ENCODE results near the gene IFITM10. TPM values are rescaled to one million over a fixed set of nuclear protein-coding genes. Genes with fewer than 3 reads are reported as not detected.

Gene IFITM10
- total RNA-seq, 1 experiment from 2014 or later = 0.59 TPM

- H3K27me3 ChIP-seq (ENCODE audit: insufficient read depth, low read length) = no peaks in the 10 kb centered on the region
- no peak overlapping the region for H4K91ac ChIP-seq (ENCODE audit: insufficient read length, low read depth, low read length)
- WGBS (ENCODE audit: extremely low coverage, insufficient read length, low lambda C conversion rate) = no CpG with 5 or more reads among the region's 11 CpGs
Observed at GRCh38 chr11:1776331-1776851, 26.0 kb upstream of the IFITM10 start.

More at GRCh38 chr11:1776331-1776851, 26.0 kb upstream of the IFITM10 start:
- no peaks in the 10 kb centered on the region for H3K79me2 ChIP-seq (ENCODE audit: insufficient read depth, low read length)
- no peak overlapping the region for H2AFZ ChIP-seq (ENCODE audit: low read length)
- H3K18ac ChIP-seq (ENCODE audit: insufficient read length, low read depth, low read length) = no peak overlapping the region
- Mint-ChIP-seq H3K9me3 (peaks cover 4 to 9% of the 10 kb centered on the region in 2 experiments; a peak in 3 of 5 replicates), H3K4me3 (no peak overlapping the region), H3K27me3 (ENCODE audit: low read depth) (peaks cover 32% of the 10 kb centered on the region), H3K36me3 (ENCODE audit: insufficient read depth in 1 of 3, low read depth in 3 of 3) (no peaks in the 10 kb centered on the region; a peak in 1 of 7 replicates), H3K4me1 (peaks cover 18 to 31% of the 10 kb centered on the region in 2 experiments), H3K27ac (no peak overlapping the region)
- no peak for DNase-seq
- no peaks in the 10 kb centered on the region for H4K20me1 ChIP-seq (ENCODE audit: control insufficient read depth, insufficient read depth, insufficient read length)
- H2AK5ac ChIP-seq (ENCODE audit: insufficient read length, low read length) = no peak overlapping the region
- H4K8ac ChIP-seq (replicated peaks; ENCODE audit: insufficient read length, low read depth, low read length) = no peak overlapping the region
- no peak overlapping the region for H3K4me2 ChIP-seq (ENCODE audit: insufficient read depth, insufficient read length, low read length)
- H2BK5ac ChIP-seq (ENCODE audit: insufficient read length, low read length) = no peak overlapping the region
- no peaks in the 10 kb centered on the region for H3K9me3 ChIP-seq (ENCODE audit: control insufficient read depth, low read depth, low read length)
- no peak overlapping the region for H2BK15ac ChIP-seq (ENCODE audit: low read depth, low read length)
- H3K9ac ChIP-seq (ENCODE audit: extremely low read depth, insufficient read length, low read length) = no peak overlapping the region
- no peak overlapping the region for H3K27ac ChIP-seq (ENCODE audit: insufficient read length, low read depth, low read length)
- H3K4me1 ChIP-seq (ENCODE audit: insufficient read depth, low read length) = peaks cover 8% of the 10 kb centered on the region; the same call in 1 of the 2 replicates
- H3K56ac ChIP-seq (ENCODE audit: insufficient read length, low read depth, low read length) = no peak overlapping the region
- TF ChIP-seq, protein P1, sequence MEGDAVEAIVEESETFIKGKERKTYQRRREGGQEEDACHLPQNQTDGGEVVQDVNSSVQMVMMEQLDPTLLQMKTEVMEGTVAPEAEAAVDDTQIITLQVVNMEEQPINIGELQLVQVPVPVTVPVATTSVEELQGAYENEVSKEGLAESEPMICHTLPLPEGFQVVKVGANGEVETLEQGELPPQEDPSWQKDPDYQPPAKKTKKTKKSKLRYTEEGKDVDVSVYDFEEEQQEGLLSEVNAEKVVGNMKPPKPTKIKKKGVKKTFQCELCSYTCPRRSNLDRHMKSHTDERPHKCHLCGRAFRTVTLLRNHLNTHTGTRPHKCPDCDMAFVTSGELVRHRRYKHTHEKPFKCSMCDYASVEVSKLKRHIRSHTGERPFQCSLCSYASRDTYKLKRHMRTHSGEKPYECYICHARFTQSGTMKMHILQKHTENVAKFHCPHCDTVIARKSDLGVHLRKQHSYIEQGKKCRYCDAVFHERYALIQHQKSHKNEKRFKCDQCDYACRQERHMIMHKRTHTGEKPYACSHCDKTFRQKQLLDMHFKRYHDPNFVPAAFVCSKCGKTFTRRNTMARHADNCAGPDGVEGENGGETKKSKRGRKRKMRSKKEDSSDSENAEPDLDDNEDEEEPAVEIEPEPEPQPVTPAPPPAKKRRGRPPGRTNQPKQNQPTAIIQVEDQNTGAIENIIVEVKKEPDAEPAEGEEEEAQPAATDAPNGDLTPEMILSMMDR (conservative IDR thresholded peaks at IDR 0.05) = no peak
- no peak overlapping the region for H2BK20ac ChIP-seq (ENCODE audit: low read depth, low read length, poor library complexity, severe bottlenecking)
- no peak overlapping the region for H3T11ph ChIP-seq (ENCODE audit: low read length)
- H3K23ac ChIP-seq (ENCODE audit: insufficient read length, low read depth, low read length) = no peak overlapping the region
- no peaks in the 10 kb centered on the region for H3K23me2 ChIP-seq (ENCODE audit: insufficient read length, low read depth, low read length, poor library complexity, severe bottlenecking)
- H2BK12ac ChIP-seq (ENCODE audit: insufficient read length, low read depth, low read length) = no peak overlapping the region
- no peak overlapping the region for H2BK120ac ChIP-seq (ENCODE audit: low read depth, low read length, poor library complexity, severe bottlenecking)
- H4K5ac ChIP-seq (ENCODE audit: insufficient read length, low read depth, low read length) = no peak overlapping the region
- H3K79me1 ChIP-seq (ENCODE audit: insufficient read depth, low read depth, low read length, poor library complexity, severe bottlenecking) = no peaks in the 10 kb centered on the region
- H3K4ac ChIP-seq (ENCODE audit: low read depth, low read length) = no peak overlapping the region
- H3K14ac ChIP-seq (ENCODE audit: insufficient read depth, low read length) = no peak overlapping the region

All from H9 (cell line).